GM19351 (cell line): ENCODE data around the gene INPPL1.

Experiments
- ATAC-seq: cut with Tn5 transposase; IDR thresholded peaks from one replicate; pipeline ENCODE4 v1.9.1; 2021; ENCODE audit warnings: mild to moderate bottlenecking, moderate library complexity; ENCODE audit not compliant: unreplicated experiment

INPPL1 gene

GRCh38 chr11:72230764-72231365 is 6.3 kb downstream of the INPPL1 start:
- no peak for ATAC-seq

DNA sequence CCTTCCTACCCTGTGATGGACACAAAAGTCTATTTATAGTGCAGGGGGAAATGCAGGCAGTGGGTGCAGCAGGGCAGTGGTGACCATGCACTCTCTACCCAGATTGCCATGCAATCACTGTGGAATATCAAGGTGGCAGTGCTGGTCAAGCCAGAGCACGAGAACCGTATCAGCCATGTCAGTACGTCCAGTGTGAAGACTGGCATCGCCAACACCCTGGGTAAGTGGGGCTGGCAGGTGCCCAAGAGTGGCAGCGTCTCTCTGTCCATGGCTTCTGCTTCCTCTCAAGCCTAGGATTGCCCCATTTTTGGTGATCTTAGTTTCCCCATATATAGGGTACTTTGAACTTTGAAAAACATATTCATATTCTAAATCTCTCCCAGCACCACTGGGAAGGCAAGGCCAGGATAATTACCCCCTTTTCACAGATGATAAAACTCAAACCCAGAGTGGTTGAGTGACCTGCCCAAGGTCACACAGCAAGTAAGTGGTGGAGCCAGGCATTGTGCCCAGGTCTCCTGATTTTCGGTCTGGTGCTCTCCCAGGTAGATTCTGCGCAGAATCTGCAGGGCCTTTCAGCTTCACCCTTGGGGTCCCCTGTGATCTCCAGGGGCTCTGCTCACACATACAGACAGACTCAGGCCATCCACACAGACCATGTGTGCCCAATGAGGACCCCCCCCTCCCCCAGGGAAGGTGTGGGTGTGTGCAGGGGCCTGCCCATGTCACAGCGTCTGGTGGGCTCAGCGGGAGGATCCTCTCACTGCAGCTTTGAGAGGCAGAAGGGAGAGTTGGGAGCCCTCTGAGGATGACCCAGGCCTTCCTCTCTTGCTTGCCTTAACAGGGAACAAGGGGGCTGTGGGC is 7.1 kb downstream of the INPPL1 start:
- no peak for ATAC-seq

- no peak for ATAC-seq
Measured at GRCh38 chr11:72232260-72233055, 7.9 kb downstream of the INPPL1 start.

- no peak for ATAC-seq
Measured at GRCh38 chr11:72233056-72233772, 8.6 kb downstream of the INPPL1 start.

GRCh38 chr11:72233773-72234513 is 9.4 kb downstream of the INPPL1 start:
- no peak for ATAC-seq

GRCh38 chr11:72234514-72234830 is 9.9 kb downstream of the INPPL1 start:
- no peak for ATAC-seq

- ATAC-seq: no peak
Measured at GRCh38 chr11:72234920-72235319, 10.4 kb downstream of the INPPL1 start.

GRCh38 chr11:72235351-72236057 is 10.9 kb downstream of the INPPL1 start:
- no peak for ATAC-seq

DNA sequence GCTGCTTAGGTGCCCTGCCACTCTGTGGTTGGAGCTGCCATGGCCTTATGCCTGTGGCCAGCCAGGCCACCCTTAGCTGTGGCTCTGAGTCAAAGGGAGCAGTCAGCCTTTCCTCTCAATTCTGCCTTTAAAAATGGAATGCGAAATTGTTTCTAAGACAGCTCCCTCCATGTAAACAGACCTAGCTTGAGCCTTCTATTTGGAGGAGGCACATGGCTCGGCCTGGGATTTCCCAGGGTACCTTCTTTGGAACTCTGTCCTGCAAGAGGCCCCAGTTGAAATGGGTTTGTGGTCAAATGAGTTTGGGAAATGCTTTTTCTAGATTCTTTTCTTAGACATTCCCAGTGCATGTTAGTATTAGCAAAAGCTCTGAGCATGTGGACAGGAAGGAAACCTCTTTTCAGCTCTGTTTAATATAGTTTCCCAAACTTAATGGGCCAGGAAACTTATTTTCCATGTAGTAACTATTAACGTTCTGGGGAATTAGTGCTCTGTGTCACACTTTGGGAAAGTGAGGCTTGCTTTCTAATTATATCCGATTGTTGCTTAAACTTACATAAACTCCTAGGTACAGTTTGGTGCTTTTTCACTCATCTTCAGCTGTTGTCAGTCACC is 11.6 kb downstream of the INPPL1 start:
- ATAC-seq: no peak

DNA sequence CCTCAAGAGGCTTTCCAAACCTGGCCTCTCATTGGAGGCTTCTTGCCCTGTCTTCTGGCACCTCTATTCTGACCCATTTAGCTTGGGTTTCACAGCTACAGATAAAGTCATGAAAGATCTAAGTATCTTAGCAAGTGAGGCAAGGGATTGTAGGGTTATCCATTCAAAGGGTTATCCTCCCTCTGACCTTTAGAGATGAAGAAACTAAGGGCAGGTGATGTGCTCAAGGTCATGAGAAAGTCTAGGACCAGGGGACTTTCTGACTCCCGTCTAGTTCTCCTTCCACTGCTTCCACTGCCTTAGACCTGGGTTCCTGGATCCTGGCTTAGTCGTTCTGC is 12.2 kb downstream of the INPPL1 start:
- ATAC-seq: no peak

DNA sequence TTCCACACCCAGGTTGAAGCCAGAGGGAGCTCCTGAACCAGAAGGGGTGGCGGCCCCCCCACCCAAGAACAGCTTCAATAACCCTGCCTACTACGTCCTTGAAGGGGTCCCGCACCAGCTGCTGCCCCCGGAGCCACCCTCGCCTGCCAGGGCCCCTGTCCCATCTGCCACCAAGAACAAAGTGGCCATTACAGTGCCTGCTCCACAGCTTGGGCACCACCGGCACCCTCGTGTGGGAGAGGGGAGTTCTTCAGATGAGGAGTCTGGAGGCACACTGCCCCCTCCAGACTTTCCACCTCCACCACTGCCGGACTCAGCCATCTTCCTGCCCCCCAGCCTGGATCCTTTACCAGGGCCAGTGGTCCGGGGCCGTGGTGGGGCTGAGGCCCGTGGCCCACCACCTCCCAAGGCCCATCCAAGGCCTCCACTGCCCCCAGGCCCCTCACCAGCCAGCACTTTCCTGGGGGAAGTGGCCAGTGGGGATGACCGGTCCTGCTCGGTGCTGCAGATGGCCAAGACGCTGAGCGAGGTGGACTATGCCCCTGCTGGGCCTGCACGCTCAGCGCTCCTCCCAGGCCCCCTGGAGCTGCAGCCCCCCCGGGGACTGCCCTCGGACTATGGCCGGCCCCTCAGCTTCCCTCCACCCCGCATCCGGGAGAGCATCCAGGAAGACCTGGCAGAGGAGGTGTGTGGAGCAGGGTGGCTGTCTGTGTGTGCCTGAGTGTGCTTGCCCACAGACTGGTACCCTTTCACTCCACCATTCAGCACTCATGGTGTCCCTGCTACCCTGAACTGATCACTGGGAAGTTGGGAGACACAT is 12.8 kb downstream of the INPPL1 start:
- ATAC-seq: no peak

GRCh38 chr11:72238040-72238450 is 13.5 kb downstream of the INPPL1 start:
- ATAC-seq: no peak

DNA sequence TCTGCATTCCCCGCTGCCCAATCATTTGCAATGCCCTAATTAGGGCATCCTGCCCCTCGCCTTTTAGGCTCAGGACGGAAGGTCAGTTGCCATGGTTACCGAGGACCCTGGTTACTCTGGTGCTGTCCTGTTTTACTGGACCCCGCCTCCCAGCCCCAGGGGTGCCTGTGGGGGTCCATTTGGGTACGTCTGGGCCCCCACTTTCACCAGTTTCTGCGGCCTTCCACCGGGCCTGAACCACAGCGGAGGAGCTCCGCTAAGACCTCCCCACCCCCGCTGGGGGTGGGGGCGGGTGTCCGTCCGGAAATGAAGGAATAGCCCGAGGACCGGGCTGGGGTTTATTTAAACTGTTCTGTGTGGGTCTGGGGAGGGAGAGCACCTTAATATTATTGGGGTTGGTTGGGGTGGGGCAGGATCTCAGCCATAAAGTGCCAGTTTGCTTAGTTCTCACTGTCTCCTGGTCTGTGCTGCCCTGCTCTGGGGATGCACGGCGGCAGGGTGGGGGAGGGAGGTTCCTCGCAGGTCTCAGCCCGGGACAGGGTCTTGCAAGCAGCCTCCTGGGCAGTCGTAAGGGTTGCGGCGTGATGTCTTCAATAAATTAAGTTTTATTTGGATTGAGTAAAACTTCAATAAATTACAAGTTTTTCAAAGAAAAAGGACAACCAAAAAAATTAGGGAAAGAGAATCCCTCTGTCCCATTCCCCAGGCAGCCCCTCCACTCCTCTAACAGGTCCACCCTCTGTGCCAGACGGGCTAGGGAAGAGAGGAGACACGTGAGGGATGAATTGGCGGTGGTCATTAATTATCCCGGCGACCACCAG is 14.1 kb downstream of the INPPL1 start:
- no peak for ATAC-seq

DNA sequence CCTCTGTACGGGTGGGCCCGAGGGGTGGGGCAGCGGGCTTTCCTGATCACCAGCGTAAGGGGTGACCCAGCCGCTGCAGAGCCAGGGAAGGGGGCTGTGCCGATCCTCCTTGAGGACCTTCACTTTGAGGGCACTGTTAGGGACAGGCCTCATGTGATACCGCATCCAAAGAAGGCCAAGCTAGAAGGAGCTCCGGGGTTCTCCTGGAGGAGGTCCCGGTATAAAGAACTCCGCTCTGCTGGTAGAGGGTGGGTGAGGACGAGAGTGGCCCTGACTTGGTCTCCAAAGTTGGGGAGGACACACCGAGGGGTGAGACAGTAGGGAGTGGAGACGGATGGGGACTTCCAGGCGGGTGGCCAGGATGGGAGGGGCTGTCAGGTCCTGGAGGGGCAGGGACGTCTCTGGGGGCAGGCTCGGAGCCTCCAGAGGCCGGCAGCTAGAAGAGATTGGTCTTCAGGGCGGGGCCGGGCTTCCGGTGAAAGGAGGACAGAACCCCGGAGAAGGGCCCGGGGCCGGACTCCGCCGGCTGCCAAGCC is 14.8 kb downstream of the INPPL1 start:
- ATAC-seq: no peak

DNA sequence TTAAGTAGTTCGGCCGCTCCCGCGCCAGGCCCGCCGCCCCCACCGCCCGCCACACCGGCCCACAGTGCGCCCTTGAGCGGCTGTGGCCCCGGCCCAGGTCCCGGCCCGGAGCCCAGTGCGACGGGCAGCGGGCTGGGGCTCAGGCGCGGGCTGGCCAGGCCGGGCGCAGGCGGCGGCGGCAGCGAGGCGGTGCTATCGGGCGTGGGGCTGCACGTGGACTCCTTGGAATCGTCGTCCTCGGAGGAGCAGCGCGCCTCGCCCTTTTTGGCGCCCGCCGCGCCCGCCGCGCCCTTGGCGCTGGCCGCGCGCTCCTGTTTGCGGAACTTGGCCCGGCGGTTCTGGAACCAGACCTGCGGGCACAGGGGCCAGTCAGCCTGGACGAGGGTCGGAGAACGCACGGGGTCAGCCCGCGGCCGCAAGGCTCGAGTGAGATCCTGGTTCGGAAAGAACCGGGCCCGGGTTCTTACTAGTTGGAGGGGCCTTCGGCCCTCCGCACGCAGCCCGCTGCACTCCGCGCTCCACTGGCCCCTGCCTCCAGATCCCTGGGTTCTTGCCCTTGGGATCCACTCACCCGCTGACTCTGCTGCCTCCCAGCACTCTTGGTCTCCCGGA is 15.4 kb downstream of the INPPL1 start:
- ATAC-seq: no peak

DNA sequence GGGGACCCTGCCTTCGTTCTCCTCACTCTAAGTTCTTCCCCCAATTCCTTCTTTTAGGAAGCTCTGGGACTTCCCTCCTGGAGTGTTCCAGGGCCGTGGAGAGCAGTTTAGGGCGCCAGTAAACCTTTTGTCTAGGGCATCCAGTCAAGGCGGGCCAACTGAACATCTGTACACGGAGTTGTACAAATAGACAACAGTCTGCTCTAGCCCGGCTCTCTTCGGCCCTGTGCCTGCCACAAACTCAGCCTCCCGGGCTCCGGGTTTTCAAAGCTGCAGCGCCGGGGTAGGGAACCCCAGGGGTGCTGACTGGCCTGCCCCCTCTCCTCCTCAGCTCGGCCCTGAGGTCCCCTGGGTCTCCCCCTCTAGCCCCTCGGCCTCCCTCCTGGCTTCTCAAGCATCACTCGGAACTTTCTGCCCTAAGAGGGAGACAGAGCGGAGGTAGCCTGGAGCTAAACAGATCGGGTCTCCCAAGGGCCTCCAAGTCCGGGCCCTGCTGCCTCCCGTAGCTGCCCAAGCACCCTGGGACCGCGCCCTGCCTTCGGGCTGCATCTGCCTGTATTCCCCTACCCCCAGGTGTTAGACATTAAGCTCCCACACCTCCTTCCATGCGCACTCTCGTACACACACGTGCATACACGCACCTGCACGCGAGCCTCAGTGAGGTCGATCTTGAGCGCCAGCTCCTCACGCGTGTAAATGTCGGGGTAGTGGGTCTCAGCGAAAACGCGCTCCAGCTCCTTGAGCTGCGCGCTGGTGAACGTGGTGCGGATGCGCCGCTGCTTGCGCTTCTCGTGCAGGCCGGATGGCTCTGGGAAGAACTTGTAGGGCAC is 16.1 kb downstream of the INPPL1 start:
- ATAC-seq: no peak
